A673 (cell line): ENCODE measurements around the gene RBBP5.

Experiments used
- EZH2 ChIP-seq: fragments of 200-600 bp; sonication (generic); IDR thresholded peaks from 2 replicates; pipeline ENCODE4 v1.6.1; 2017; ENCODE audit warnings: borderline replicate concordance, low read depth, mild to moderate bottlenecking, mixed read lengths, antibody characterized with exemption, low read length; ENCODE audit not compliant: poor library complexity, severe bottlenecking
- TF ChIP-seq, protein P1 (sequence below): fragments of 300-800, 200-600 bp; sonication (generic); conservative IDR thresholded peaks from 2 replicates; pipeline ENCODE4 v1.5.1; 2017; ENCODE audit warnings: low read depth, mild to moderate bottlenecking, antibody characterized with exemption, low read length, moderate library complexity, mixed read lengths

DNA sequence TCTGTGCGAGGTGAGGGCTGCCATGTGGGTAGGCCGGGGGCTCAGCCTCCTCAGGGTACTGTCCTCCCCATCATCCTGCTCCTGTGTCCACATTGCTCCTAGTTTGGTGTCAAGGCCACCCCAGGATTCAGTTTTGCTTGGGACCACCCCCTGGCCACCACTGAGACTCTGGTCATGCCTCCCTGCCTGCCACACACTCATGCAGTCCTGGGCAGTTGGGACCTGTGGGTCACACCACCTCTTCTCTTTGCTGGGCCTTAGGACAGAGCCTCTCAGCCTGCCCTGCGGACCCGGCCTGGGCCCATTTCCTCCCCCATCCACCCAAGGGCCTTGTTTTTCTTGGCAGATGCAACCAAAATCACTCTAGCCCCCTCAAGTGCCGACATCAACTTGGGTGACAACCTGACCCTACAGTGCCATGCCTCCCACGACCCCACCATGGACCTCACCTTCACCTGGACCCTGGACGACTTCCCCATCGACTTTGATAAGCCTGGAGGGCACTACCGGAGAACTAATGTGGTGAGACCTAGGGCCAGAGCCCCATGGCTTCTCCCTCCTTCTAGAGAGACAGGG is 56.9 kb downstream of the RBBP5 start:
- TF ChIP-seq, protein P1, sequence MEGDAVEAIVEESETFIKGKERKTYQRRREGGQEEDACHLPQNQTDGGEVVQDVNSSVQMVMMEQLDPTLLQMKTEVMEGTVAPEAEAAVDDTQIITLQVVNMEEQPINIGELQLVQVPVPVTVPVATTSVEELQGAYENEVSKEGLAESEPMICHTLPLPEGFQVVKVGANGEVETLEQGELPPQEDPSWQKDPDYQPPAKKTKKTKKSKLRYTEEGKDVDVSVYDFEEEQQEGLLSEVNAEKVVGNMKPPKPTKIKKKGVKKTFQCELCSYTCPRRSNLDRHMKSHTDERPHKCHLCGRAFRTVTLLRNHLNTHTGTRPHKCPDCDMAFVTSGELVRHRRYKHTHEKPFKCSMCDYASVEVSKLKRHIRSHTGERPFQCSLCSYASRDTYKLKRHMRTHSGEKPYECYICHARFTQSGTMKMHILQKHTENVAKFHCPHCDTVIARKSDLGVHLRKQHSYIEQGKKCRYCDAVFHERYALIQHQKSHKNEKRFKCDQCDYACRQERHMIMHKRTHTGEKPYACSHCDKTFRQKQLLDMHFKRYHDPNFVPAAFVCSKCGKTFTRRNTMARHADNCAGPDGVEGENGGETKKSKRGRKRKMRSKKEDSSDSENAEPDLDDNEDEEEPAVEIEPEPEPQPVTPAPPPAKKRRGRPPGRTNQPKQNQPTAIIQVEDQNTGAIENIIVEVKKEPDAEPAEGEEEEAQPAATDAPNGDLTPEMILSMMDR, result no peak
- TF ChIP-seq EZH2, result no peak
